DND-41 (cell line): ENCODE results near the gene INF2.

Experiments used
- EZH2 ChIP-seq: IDR thresholded peaks from 3 replicates; pipeline ENCODE4 v1.6.1; 2012; ENCODE audit warnings: borderline replicate concordance, low read depth, mild to moderate bottlenecking, moderate library complexity, low read length, inconsistent platforms; ENCODE audit not compliant: severe bottlenecking
- TF ChIP-seq, protein P1 (sequence below): IDR thresholded peaks from 2 replicates; pipeline ENCODE4 v1.5.1; 2012; ENCODE audit warnings: borderline replicate concordance, low read length, moderate library complexity, mild to moderate bottlenecking; ENCODE audit not compliant: poor library complexity, severe bottlenecking; ENCODE audit errors: extremely low read depth

DNA sequence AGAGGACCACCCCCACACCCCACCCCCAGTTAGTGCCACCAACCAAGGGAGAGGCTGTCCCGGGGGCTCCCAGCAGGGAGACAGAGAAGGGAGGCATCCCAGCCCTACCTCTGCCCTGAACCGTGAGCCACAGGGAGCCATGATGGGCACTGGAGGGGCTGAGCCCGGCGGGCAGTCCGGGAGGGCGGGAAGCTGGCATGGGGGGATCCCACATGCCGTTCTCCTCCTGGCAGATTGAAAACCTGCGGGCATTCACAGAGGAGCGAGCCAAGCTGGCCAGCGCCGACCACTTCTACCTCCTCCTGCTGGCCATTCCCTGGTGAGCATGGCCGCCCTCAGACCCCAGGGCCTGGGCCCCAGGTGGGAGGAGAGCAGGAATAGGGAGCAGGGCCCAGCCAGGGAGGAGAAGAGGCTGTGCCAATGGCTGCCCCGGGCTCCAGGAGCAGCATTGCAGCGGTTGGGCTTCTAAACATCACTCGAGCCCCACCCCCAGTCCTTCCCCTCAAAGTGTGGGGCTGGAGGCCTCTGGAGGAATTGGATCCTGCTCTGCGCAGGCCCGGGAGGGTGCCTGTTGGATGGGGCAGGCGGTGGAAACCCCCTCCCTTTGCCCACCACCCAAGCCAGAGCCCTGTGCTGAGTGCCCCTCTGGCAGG is 20.1 kb downstream of the INF2 start:
- TF ChIP-seq, protein P1, sequence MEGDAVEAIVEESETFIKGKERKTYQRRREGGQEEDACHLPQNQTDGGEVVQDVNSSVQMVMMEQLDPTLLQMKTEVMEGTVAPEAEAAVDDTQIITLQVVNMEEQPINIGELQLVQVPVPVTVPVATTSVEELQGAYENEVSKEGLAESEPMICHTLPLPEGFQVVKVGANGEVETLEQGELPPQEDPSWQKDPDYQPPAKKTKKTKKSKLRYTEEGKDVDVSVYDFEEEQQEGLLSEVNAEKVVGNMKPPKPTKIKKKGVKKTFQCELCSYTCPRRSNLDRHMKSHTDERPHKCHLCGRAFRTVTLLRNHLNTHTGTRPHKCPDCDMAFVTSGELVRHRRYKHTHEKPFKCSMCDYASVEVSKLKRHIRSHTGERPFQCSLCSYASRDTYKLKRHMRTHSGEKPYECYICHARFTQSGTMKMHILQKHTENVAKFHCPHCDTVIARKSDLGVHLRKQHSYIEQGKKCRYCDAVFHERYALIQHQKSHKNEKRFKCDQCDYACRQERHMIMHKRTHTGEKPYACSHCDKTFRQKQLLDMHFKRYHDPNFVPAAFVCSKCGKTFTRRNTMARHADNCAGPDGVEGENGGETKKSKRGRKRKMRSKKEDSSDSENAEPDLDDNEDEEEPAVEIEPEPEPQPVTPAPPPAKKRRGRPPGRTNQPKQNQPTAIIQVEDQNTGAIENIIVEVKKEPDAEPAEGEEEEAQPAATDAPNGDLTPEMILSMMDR, result no peak
- TF ChIP-seq EZH2, result no peak
